Amygdala (tissue), 56 donors: ENCODE measurements around the gene ZBTB16.

Experiments used
- DNase-seq, 56 donors: peaks; one replicate each; lab custom pipeline; 2025; lab: John Stamatoyannopoulos, UW

Gene ZBTB16

GRCh38 chr11:114195981-114196731 is 136.6 kb downstream of the ZBTB16 start:
- DNase-seq, result no peak

GRCh38 chr11:114196997-114197703 is 137.6 kb downstream of the ZBTB16 start:
- DNase-seq, result peak in 14 of 56 donors; percentile 8 to 75 (median 48)

- peak in 24 of 56 donors; percentile 10 to 69 (median 22) for DNase-seq
Measured at GRCh38 chr11:114197799-114198500, 138.4 kb downstream of the ZBTB16 start.

GRCh38 chr11:114199051-114199450 is 139.5 kb downstream of the ZBTB16 start:
- no peak for DNase-seq

GRCh38 chr11:114200351-114201133 is 141.0 kb downstream of the ZBTB16 start:
- no peak for DNase-seq

GRCh38 chr11:114201219-114201618 is 141.7 kb downstream of the ZBTB16 start:
- no peak for DNase-seq

GRCh38 chr11:114202011-114202609 is 142.6 kb downstream of the ZBTB16 start:
- DNase-seq, result no peak

GRCh38 chr11:114207096-114207495 is 147.6 kb downstream of the ZBTB16 start:
- DNase-seq, result no peak

- DNase-seq, result no peak
Measured at GRCh38 chr11:114208377-114208776, 148.9 kb downstream of the ZBTB16 start.

- DNase-seq, result no peak
Measured at GRCh38 chr11:114209343-114209742, 149.8 kb downstream of the ZBTB16 start.

- DNase-seq, result no peak
Measured at GRCh38 chr11:114209904-114210303, 150.4 kb downstream of the ZBTB16 start.

GRCh38 chr11:114211444-114212121 is 152.1 kb downstream of the ZBTB16 start:
- DNase-seq, result no peak

- no peak for DNase-seq
Measured at GRCh38 chr11:114213622-114214021, 154.1 kb downstream of the ZBTB16 start.

GRCh38 chr11:114215428-114215827 is 155.9 kb downstream of the ZBTB16 start:
- DNase-seq, result no peak

GRCh38 chr11:114215871-114216795 is 156.6 kb downstream of the ZBTB16 start:
- DNase-seq, result no peak

- DNase-seq, result no peak
Measured at GRCh38 chr11:114216796-114217180, 157.3 kb downstream of the ZBTB16 start.

GRCh38 chr11:114218508-114218907 is 159.0 kb downstream of the ZBTB16 start:
- no peak for DNase-seq

- peak in 9 of 56 donors; percentile 10 to 39 (median 22) for DNase-seq
Measured at GRCh38 chr11:114219559-114220349, 160.2 kb downstream of the ZBTB16 start.
